ENCODE data around the gene DDB1.

Gene DDB1

DNA sequence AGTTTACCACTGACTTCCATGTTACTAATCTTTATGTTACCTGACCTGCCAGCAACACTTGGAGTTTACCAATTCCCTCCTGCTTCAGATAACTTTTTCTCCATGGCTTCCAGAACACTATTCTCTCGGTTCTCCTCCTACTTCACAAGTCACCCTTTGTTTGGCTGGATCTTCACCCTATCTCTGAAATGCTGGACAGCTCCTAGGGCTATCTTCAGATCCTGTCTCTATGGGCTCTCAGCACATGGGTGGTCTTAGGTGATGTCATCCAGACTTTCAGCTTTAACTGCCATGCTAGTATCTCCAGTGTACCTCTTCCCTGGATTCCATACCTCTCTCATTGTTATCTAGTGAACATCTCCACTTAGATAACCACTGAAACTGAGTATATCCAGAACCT lies 25.6 kb downstream of the DDB1 start:
- TF ChIP-seq, protein P1, sequence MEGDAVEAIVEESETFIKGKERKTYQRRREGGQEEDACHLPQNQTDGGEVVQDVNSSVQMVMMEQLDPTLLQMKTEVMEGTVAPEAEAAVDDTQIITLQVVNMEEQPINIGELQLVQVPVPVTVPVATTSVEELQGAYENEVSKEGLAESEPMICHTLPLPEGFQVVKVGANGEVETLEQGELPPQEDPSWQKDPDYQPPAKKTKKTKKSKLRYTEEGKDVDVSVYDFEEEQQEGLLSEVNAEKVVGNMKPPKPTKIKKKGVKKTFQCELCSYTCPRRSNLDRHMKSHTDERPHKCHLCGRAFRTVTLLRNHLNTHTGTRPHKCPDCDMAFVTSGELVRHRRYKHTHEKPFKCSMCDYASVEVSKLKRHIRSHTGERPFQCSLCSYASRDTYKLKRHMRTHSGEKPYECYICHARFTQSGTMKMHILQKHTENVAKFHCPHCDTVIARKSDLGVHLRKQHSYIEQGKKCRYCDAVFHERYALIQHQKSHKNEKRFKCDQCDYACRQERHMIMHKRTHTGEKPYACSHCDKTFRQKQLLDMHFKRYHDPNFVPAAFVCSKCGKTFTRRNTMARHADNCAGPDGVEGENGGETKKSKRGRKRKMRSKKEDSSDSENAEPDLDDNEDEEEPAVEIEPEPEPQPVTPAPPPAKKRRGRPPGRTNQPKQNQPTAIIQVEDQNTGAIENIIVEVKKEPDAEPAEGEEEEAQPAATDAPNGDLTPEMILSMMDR (IDR thresholded peaks at IDR 0.05; ENCODE audit: borderline replicate concordance, insufficient read depth, low read depth, low read length): no peak
- no peak overlapping the region for H3K4me3 ChIP-seq (ENCODE audit: low read depth, low read length)

DNA sequence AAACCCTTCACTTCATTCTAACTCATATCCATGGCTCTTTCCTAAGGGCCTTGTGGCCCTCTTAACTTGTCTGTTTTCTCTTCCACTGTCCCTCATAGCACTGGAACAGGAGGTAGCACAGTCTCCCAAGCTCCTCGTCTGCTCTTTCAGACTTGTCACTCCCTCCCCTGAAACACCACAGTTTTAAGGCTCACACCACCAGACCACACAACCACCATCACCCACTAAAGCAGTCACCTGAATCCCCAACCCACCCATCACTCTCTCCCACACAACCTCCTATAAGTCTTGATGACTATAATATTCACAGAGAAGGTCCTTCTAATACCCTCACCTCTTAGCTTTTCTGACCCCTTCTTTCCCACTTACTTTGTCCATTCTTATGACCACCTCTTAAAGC lies 26.7 kb downstream of the DDB1 start:
- TF ChIP-seq, protein P1 (IDR thresholded peaks at IDR 0.05; ENCODE audit: borderline replicate concordance, insufficient read depth, low read depth, low read length): no peak
- no peak overlapping the region for H3K4me3 ChIP-seq (ENCODE audit: low read depth, low read length)

DNA sequence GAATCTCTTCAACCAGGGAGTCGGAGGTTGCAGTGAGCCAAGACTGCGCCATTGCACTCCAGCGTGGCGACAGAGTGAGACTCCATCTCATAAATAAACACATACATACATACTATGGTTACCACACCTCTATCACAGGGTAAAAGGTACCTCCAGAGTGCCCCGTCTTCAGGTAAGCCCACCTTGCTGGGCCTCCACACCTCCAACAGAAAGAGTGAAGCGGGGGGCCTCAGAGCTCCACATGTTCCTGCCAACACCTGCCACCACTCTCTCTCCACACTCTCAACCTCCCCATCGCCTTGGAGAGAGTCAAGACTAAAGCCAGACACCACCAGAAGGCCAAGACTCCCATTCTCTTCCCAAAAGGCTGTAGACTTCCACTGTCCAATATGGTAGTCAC lies 27.5 kb downstream of the DDB1 start:
- TF ChIP-seq, protein P1 (IDR thresholded peaks at IDR 0.05; ENCODE audit: borderline replicate concordance, insufficient read depth, low read depth, low read length): no peak
- H3K4me3 ChIP-seq (ENCODE audit: low read depth, low read length): no peak overlapping the region

DNA sequence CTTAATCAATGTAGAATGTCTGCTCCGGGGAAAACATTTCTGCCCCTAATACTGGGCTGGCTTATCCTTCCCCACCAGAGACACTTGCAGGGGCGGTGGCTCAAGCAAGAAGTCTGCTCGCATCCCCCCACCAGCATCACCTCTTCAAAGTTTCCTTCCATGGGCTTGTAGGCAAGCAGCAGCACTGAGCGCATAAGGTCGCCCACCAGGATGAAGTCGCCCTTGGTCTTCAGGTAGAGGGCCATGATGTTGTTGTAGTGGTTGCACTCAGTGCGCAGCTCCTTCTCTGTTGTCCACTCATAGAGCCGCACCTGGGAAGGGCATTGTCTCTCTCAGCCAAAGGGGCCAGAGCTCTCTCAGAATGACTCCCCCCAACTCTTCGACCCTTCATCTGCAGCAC lies 29.2 kb downstream of the DDB1 start:
- TF ChIP-seq, protein P1 (IDR thresholded peaks at IDR 0.05; ENCODE audit: borderline replicate concordance, insufficient read depth, low read depth, low read length): no peak
- no peak overlapping the region for H3K4me3 ChIP-seq (ENCODE audit: low read depth, low read length)

DNA sequence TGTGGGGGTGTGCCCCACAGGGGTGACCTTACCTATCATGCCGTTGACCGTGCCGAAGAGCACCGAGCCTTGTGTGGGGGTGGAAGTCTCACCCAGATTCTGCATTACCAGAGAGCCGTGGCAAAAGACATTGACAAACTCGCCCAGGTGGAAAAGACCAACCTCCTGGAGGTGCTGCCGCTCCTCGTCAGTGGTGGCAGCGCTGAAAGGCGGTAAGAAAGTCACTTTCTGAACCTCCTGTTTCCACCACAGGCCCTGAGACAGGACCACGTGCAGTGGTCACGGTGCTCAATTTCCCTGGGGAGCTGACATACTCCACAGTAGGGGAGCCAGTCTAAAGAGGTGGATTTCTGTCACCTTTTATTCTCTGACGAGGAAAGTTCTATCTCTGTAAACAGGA lies 30.4 kb downstream of the DDB1 start:
- H3K4me3 ChIP-seq (ENCODE audit: low read depth, low read length): no peak overlapping the region
- TF ChIP-seq, protein P1 (IDR thresholded peaks at IDR 0.05; ENCODE audit: borderline replicate concordance, insufficient read depth, low read depth, low read length): no peak

DNA sequence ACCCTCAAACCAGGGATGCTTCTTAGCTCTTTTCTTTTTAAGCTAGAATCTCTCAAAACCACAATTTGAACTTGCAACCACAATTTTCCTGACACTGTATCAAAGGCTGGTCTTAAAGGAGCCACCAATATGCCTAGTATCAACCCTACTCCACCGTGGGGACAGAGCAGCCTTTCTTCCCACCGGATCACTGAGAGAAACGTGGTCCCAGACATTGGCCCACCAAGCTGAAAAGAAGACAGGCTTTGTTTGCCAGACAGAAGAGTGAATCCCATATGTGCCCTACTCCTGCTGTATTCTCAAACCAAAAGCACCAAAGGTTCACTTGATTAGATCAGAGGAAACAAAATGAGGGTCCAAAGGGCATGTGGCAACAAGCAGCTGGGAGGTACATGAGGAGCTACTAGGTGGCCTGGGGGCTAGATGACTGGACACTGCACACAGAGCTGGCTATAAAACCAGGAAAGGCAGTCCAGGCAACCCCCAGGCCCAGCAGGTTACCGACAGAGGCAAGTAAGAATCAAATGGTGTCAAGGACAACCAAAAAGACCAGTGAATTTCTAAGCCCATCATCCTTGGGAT lies 34.2 kb downstream of the DDB1 start:
- TF ChIP-seq, protein P1 (IDR thresholded peaks at IDR 0.05; ENCODE audit: borderline replicate concordance, insufficient read depth, low read depth, low read length): no peak
- H3K4me3 ChIP-seq (ENCODE audit: low read depth, low read length): no peak overlapping the region

DNA sequence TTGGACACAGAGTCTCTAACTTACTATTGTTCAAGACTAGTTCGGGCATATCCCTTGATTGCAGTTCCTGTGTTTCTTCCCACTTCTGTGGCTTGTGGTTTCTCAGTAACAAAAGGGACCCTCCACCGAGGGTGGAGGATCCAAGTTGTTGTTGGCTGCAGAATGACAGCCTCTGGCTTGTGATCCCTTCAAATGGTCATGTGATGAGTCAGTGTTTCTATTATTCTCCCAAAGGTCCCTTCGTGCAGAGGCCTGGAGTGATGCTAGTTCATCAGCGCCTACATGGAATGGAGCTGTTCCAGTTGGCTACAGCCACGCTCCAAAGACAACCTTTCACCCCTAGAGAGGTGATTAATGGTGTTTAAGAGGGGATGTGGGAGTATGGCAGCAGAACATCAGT lies 35.2 kb downstream of the DDB1 start:
- TF ChIP-seq, protein P1 (IDR thresholded peaks at IDR 0.05; ENCODE audit: borderline replicate concordance, insufficient read depth, low read depth, low read length): no peak
- H3K4me3 ChIP-seq (ENCODE audit: low read depth, low read length): no peak overlapping the region

All from GM12875 (cell line).